ENCODE measurements around the gene CXorf49. TPM values are rescaled to one million over a fixed set of nuclear protein-coding genes. Genes with fewer than 3 reads are reported as not detected.

The CXorf49 gene
- total RNA-seq, 2 experiments from 2014 or later, result not detected

DNA sequence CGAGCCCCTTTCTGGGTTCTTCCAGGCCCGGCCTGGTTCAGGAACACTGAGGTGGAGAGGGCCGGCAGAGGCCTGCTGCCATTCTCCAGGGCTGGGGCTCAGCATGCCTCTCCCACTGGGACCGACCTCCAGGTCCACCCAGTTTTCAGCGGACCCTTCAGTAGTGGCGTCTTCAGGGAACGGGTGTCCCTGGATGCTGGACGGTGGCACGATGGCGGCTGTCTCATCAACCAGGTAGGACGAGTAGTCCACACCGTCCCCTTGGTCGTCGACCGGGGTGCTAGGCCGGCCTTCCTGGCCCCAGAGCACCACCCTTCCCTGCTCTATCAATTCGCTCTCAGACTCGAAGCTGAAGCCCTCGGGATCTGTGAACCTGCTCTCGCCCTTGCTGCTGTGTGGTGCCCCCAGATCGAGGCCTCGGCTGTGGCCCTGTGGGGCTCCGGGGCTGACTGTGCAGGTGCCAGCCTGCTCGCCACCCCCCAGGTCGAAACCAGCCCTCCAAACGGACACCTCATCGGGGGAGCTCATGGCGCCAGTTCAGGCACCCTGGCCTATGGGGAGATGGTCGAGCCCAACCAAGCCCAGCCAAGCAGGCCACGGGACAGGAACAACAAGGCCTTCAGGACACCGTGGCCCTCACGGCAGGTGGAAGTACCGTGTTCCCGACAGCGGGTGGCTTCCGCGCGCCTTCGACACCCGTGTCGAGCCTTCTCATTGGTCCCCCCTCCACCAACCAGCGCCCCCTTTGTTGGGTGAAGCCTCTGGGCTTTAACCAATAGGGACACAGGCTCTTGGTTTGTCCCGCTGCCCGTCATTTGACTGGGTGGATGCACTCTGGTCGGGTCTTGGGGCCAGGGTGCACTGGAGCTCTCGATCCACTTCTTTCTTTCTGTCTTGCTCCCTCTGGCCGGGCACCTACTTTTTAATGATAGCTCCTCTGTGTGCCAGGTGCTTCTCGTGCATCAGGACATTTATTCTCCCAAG is 51.6 kb downstream of the CXorf49 start:
- ATAC-seq, result no peak
- peaks cover 2% of the 10 kb centered on the region for H3K27me3 Mint-ChIP-seq

DNA sequence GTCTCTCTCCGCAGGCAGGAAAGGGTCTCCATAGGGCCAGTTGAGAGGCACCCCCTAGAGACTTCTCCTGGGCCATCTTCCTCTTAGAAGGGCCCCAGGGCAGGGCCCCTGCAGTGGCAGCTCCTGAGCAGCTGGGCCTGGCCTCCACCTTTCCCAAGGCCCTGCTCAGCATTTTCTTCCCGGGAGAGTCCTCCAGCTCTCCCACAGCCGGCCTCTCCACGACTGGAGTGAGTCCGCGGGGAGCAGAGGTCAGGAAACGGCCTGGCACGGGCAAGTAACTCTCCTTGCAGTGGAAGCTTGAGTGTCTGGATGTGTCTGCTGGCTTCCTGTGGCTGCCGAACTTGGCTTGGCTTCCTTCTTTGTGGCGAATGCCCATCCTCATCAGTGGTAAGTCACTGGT is 52.3 kb downstream of the CXorf49 start:
- no peaks in the 10 kb centered on the region for H3K9me3 Mint-ChIP-seq (ENCODE audit: low read depth)
- no peak overlapping the region for H3K27ac Mint-ChIP-seq
- no peak for DNase-seq
- ATAC-seq, result no peak
- H3K4me1 Mint-ChIP-seq, result peaks cover 24% of the 10 kb centered on the region
- H3K4me3 Mint-ChIP-seq, result no peak overlapping the region
- H3K36me3 Mint-ChIP-seq, result no peaks in the 10 kb centered on the region
- H3K27me3 Mint-ChIP-seq, result no peaks in the 10 kb centered on the region
- CTCF ChIA-PET, result no interaction called here

More for the DNA sequence above, 51.6 kb downstream of the CXorf49 start:
- CTCF ChIA-PET, result no interaction called here
- Mint-ChIP-seq H3K36me3 (no peaks in the 10 kb centered on the region), H3K4me1 (peaks cover 32% of the 10 kb centered on the region), H3K4me3 (no peak overlapping the region), H3K9me3 (ENCODE audit: low read depth) (no peaks in the 10 kb centered on the region), H3K27ac (no peak overlapping the region)
- DNase-seq, result no peak

DNA sequence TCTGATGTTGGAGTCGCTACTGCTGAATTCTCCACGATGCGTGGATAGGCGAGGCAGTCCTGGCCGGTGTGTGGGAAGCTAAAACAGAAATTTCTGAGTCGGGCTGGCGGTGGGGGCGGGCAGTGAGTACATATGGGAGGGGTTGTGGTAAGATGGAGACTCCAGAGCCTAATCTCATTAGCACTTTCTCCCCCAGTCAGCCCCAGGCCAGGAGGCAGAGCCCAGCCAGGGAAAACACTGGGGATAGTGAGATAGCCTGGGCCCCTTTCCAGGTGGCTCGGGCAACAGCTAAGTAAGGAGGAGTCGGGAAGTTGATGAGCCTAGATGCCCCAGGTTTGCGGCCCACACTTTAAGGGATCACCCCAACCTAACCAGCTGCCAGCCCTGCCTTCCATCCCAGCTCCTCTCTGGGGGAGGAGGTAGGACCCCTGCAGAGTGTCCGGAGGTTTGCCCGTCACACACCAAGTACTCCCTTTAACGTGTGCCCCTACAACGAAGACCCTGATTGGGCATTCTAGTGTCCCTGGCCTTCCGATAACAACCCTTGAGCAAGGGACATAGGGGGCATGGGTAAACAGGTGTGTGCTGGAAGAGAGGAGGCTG is 53.1 kb downstream of the CXorf49 start:
- CTCF ChIA-PET, result no interaction called here
- Mint-ChIP-seq H3K27me3 (no peaks in the 10 kb centered on the region), H3K4me3 (no peak overlapping the region), H3K27ac (no peak overlapping the region), H3K36me3 (no peaks in the 10 kb centered on the region), H3K9me3 (ENCODE audit: low read depth) (no peaks in the 10 kb centered on the region), H3K4me1 (peaks cover 18% of the 10 kb centered on the region)
- ATAC-seq (no peak), DNase-seq (no peak)

Other genes with a start within 250 kb of the CXorf49 start
- gene OGT, start 185.2 kb downstream of the CXorf49 start, total RNA-seq, result 100 to 1,000 TPM; 365 to 381 TPM
- 1 to 10 TPM; 4.3 to 6.7 TPM for gene GCNA, start 139.8 kb downstream of the CXorf49 start, total RNA-seq
- gene CXCR3, start 99.8 kb downstream of the CXorf49 start, total RNA-seq, result 100 to 1,000 TPM in 1 of 2 experiments, 10 to 100 TPM in 1; 97.4 to 119 TPM
- gene CXorf49B, start 45.1 kb upstream of the CXorf49 start, total RNA-seq, result not detected
- 1 to 10 TPM in 1 of 2 experiments, under 1 TPM in 1; 0.45 to 2.2 TPM for gene NHSL2, start 192.6 kb upstream of the CXorf49 start, total RNA-seq

Measured in activated CD8-positive, alpha-beta memory T cell treated with anti-CD3 and anti-CD28 coated beads, Interleukin-2, amount 10 ng/mL, durations not matched to agents 7 days and 5 days (primary cell).